Measurements from ENCODE around the gene HDAC4.

GRCh38 chr2:239154971-239155805, 245.6 kb downstream of the HDAC4 start:
- TF ChIP-seq CTCF (IDR thresholded peaks at IDR 0.05; ENCODE audit: low read length) (no peak), EZH2 (IDR thresholded peaks at IDR 0.05; ENCODE audit: borderline replicate concordance, low read length) (no peak)
